Activated naive CD4-positive, alpha-beta T cell treated with anti-CD3 and anti-CD28 coated beads, Interleukin-2, amount 50 U/mL, for 16 hours (primary cell): Measurements from ENCODE around the gene STON2.

ENCODE experiments used
- DNase-seq: peaks from one replicate; pipeline ENCODE4 v3.0.0-alpha.2; 2020

STON2 gene

GRCh38 chr14:81331229-81332021 is 68.7 kb downstream of the STON2 start:
- no peak for DNase-seq

DNA sequence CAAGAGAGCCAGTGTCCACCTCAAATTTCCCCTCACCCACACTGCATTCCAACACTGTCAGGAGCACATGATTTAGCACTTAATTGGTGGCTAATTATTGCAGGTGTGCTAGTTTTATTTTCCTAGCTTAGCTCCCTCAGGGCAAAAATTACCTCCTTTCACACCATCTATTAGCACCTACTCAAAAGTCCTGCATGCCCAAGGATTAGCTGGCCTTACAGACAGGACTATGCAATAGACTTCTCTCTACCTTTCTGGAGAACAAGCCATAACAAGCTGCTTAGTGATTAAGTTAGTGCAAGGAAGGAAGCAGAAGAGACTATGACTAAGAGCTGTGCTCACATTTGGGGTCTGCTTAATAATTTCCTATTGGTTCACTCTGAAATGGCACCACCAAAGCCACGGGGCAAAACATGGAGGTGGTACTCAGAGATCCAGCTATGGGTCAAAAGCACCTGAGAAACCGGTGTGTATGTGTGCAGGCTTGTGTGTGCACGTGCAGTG is 69.5 kb downstream of the STON2 start:
- DNase-seq = no peak

DNA sequence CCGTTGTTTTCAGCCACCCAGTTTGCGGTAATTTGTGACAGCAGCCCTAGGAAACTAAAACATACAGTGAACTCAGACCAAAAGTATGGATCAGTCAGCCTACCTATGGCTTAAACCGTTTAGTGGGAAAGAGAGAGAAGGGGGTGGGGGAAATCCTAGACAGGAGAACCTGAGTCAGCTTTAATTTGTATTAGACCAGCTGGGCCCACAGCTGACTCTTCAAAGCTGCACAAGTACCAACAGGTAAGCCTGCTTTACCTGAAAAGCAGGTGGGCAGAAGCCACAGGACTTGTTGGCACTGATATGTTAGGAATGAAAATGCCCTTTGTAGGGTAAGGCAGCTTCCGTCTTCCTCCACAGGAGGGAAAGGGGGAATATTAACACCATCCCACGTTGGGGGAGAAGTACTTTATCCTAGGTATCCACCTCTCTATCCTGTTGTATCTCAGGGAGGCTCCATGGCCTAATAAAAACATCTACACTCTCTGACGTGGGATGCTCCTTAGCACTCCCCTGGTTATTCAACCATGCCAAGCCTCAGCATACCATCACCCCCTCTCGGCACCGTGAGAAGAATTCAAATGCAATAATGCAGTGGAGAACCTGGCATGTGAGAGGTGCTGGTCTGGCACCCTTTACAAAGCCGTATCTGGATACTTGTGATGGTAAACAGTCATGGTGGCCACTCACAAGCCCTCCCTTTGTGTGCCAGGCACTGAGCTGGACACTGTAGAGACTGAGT is 70.3 kb downstream of the STON2 start:
- DNase-seq = no peak

DNA sequence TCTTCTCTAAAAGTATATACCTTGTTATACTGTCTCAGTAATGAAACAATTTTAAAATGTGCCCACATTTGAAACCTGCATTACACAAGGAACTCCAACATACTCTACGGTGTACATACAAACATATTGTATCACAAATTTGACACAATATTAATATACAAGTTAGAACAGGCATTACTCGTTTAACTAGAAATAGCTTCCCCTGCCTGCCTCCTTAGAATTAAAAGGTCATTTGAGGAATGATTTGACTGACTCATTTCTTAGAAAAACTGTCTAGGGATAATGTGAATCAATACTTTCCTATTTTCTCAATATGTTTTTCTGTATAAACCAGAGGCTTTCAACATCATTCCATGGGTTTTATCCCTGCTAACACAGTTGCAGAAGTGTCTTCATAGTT is 73.7 kb downstream of the STON2 start:
- DNase-seq = no peak

- no peak for DNase-seq
Observed at GRCh38 chr14:81324011-81324410, 76.1 kb downstream of the STON2 start.

DNA sequence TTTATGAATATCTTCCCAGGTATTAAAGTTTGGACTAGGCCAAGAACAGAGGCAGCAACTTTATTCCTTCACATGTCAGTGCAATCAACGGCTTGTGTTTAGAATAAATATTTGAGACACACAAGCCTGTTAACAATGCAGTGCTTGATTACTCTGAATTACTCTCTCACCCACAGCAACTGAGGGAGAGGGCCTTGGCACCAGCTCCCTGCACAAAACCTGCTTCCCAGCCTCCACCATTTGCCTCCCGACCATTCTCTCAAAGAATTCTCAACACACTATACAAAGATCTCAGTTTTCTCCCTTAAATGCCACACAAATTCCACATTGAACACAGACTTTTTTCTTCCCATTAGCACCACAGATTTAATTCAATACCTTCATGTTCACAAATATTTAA is 77.0 kb downstream of the STON2 start:
- DNase-seq = no peak

DNA sequence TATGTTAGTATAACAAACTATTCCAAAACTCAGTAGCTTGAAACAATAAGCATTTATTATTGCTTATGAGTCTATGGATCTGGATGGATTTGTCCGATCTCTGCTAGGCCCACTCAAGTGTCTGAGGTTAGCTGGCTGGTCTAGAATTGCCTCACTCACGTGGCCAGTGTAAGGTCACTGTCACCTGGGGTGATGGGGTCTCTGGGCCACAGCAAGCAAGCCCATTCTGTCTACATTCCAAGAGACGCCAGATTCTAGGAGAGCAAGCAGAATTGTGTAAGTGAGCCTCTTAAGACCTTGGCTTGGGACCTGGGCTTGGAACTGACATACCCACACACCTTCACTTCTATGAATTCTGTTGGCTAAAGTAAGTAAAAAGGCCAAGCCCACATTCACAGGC is 80.2 kb downstream of the STON2 start:
- DNase-seq = no peak

- DNase-seq = no peak
Observed at GRCh38 chr14:81319314-81319713, 80.8 kb downstream of the STON2 start.

DNA sequence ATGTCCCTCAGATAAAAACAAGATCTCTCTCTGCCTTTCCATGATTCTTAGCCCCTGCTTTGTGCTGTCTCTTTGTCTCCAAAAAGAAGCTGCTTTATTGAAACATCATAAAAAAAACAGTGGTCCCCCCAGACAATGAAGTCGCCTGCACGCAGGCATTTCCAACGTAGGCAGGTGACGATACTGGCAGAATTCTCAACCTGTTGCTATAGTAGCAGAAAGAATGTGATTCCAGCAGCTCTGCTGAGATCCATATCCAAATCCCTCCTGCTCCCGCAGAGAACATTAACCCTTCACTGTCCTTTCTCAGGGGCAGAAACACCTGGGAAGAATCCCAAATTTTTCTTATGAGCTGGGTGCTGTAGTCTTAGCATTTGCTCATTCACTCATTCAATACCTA is 84.8 kb downstream of the STON2 start:
- no peak for DNase-seq

DNA sequence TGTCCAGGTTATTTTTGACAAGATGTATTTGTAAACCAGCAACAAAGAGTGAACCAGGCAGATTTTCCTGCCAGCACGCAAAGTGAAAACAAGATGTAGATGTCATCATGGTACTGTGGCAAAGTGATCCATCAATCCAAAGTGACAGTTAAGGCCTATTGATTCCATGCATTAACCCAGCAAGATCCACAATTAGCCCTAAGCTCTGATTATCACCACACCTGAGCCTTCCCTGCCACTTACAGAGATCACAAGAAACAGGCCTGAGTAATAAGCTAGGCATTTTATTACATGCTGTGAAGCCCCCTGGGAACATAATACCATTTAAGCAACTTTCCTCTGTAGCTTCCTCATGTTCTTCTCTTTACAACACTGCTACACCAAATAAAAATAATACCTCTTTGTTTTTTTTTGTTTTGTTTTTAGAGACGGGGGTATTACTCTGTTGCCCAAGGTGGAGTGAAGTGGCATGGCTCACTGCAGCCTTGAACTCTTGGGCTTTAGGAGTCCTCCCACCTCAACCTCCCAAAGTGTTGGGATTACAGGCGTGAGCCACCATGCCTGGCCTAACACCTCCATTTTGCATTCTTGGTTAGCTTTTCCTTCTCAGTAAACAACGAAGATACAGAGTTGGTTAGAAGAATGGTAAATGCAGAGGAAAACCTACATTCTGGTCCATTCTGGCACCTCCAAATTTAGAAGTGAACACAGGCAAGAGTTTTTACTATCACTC is 85.5 kb downstream of the STON2 start:
- DNase-seq = no peak

DNA sequence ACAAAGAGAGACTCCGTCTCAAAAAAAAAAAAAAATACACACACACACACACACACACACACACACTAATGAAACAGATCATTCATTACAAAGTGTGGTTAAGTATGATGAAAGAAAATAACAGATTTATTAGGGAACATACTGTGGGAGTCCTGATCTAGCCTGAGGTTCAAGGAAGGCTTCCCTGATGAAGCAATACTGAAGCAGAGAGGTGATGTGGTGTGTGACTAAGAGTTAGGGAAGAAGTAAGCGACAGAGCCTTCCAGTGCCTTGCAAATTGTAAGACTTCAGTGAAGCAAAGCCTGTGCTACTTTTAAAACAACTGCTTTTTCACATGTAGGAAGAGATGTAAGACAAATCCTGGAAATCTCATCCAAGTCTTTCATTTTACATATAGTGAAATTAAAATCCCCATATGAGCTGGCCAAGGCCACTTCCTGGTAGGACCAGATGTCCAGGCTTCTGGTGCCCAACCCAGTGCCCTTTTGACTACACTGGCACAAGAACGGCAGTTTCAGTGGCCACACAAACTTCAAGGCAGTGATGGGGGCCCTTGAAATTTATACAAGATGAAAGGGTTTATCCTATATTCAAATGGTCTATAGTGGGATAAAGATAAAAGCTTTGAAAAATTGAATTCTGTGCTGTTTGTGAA is 86.2 kb downstream of the STON2 start:
- DNase-seq = no peak

GRCh38 chr14:81313200-81313599 is 86.9 kb downstream of the STON2 start:
- no peak for DNase-seq

DNA sequence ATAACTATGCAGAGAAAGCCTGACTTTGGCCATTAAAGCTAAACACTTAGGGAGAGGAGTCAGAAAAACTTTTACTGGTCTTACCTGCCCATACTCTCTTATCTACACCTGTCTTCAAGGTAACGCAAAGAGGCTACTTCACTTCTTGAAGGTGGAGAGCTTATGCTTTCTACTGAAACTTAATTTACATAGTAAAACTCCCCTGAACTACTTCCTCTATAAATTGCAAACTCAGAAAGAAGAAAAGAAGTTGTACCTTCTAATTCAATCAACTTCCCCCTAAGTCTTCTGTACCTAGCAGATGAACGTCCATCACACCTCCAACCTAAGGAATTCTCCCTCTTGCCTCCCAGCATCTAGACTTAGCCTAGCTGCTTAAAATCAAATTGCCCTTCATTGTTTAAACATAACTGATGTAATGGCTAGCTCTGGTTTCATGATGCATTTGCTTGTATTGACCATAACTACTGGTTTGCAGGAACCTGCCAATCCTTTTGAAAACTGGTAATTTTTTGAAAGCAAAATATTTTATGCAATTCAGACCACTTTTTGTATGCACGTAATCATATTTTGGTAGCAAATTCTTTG is 87.7 kb downstream of the STON2 start:
- DNase-seq = no peak

- DNase-seq = no peak
Observed at GRCh38 chr14:81311778-81312177, 88.3 kb downstream of the STON2 start.

DNA sequence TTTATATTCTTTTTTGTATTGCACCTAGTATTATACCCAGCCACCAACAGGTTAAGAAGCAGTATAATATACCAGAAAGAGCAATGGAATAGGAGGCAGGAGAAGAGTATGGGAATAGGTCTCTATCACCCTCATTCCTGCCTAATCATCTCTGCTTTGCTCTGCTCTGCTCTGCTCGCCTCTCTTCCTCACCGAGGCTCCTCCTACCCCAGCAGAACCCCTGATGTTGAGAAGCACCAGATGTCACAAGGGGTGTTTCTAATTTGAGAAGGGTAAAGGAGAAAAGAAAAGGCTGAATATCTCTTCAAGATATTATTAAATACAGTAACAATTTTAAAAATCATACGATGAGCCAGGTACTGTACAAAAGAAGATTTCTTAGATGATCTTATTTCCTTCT is 89.0 kb downstream of the STON2 start:
- DNase-seq = no peak

GRCh38 chr14:81310606-81311005 is 89.5 kb downstream of the STON2 start:
- DNase-seq = no peak

- DNase-seq = no peak
Observed at GRCh38 chr14:81309511-81309910, 90.6 kb downstream of the STON2 start.

DNA sequence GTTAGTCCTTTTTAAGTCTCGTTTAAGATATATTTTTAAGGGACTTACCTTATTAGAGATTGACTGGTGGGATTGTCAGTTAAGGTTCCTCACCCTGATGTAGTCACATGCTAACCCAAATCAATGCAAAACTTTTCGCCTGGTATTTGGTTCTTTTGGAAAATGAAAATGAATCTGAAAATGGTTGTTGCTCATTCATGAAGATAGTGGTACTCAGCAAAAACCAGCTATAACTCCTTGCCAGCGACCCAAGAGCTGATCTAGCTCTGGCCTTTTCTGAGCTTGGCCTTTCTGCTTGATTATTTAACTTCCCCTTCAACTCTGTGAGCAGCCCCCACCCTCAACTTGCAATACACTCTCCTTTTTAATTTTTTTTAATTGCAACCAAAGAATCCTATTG is 94.4 kb downstream of the STON2 start:
- no peak for DNase-seq

DNA sequence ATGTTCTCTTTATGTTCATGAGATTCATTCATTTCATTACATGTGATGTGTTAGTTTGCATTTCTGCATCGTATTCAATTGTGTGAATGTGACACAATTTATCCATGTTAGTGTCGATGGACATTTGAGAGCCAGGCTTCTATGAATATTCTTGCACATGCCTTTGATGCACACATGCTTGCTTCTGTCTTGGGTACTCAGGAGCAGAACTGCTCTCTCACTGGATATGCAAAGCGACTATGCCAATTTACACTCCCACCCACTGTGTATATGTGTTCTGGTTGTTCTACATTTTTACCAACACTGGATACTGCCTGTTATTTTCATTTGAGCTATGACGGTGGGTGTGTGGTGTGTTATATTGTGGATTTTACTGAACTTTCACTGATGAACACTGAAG is 95.1 kb downstream of the STON2 start:
- no peak for DNase-seq

- DNase-seq = peak; percentile 14
Observed at GRCh38 chr14:81303258-81303935, 96.7 kb downstream of the STON2 start.

DNA sequence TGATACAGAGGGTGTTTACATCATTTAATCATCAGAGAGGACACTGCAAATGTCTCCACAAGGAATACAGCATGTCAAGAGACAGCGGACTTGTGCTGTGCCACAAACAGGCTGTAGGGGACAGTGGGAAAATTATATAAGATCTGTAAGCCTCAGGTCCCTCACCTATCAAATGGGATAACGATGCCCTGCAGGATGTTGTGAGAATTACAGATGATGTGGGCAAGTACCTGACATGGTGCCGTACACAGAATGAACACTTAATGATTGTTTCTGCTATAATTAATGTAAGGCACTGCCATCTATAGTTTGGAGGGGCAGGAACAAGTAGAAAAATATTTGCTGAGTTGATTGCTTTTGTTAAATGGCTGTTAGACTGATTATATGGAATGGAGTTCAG is 97.5 kb downstream of the STON2 start:
- DNase-seq = no peak

DNA sequence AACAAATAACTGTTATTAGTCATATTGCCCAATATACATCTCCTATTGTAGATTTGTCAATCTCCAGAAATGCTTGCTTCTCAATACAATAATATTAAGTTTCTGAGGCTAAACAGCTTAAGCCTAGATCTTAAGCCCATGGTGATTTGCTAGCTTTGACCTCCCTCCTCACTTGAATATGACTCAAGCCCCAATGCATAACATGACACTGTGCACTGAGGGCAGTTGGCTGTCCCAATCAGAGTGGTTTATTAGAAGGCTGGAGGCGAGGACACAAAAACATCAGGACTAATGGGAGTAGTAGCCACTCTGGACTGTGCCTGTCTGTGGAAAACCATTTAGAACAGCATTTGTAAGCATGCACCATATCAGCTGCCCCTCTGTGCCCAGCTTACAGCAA is 98.3 kb downstream of the STON2 start:
- no peak for DNase-seq
